C4-2B (cell line): ENCODE measurements around the gene TMEM209.

Experiments used
- H3K27ac ChIP-seq: fragments of 450-650 bp; 2 replicates; pipeline ENCODE4 v1.5.1; 2017
- CTCF ChIP-seq: fragments of 450-650 bp; conservative IDR thresholded peaks from 2 replicates; pipeline ENCODE4 v1.5.1; 2017; ENCODE audit warnings: mild to moderate bottlenecking
- ZFX ChIP-seq: fragments of 450-650 bp; IDR thresholded peaks from 2 replicates; pipeline ENCODE4 v1.6.1; 2017

TMEM209 gene

GRCh38 chr7:130178251-130178650 lies 27.0 kb downstream of the TMEM209 start:
- H3K27ac ChIP-seq = no peak overlapping the region
- no peak for TF ChIP-seq ZFX
- TF ChIP-seq CTCF = no peak

- H3K27ac ChIP-seq = no peak overlapping the region
- no peak for TF ChIP-seq CTCF
- TF ChIP-seq ZFX = no peak
These were observed 30.8 kb downstream of the TMEM209 start for GRCh38 chr7:130174237-130174959.

GRCh38 chr7:130162196-130162595 lies 43.0 kb downstream of the TMEM209 start:
- no peak overlapping the region for H3K27ac ChIP-seq
- TF ChIP-seq ZFX (no peak), CTCF (no peak)

- H3K27ac ChIP-seq = no peak overlapping the region
- TF ChIP-seq ZFX = no peak
These were observed 44.8 kb downstream of the TMEM209 start for GRCh38 chr7:130160455-130160854.

GRCh38 chr7:130160023-130160422 lies 45.2 kb downstream of the TMEM209 start:
- TF ChIP-seq CTCF = no peak
- no peak for TF ChIP-seq ZFX
- no peak overlapping the region for H3K27ac ChIP-seq

- H3K27ac ChIP-seq = no peak overlapping the region
- TF ChIP-seq ZFX (no peak), CTCF (no peak)
These were observed 47.5 kb downstream of the TMEM209 start for GRCh38 chr7:130157700-130158099.

GRCh38 chr7:130156140-130156539 lies 49.1 kb downstream of the TMEM209 start:
- TF ChIP-seq CTCF = no peak
- no peak for TF ChIP-seq ZFX
- no peak overlapping the region for H3K27ac ChIP-seq
